HG02981 (cell line): ENCODE results near the gene TRAF3IP1.
"Not testable (repeated sequence)": the region's sequence is repeated elsewhere in the genome, so short reads cannot be mapped to it uniquely, and the experiment has no call there.

Source experiments
- ATAC-seq: cut with Tn5 transposase; IDR thresholded peaks from one replicate; pipeline ENCODE4 v1.9.1; 2021; ENCODE audit warnings: mild to moderate bottlenecking, moderate library complexity; ENCODE audit not compliant: unreplicated experiment

TRAF3IP1 gene

DNA sequence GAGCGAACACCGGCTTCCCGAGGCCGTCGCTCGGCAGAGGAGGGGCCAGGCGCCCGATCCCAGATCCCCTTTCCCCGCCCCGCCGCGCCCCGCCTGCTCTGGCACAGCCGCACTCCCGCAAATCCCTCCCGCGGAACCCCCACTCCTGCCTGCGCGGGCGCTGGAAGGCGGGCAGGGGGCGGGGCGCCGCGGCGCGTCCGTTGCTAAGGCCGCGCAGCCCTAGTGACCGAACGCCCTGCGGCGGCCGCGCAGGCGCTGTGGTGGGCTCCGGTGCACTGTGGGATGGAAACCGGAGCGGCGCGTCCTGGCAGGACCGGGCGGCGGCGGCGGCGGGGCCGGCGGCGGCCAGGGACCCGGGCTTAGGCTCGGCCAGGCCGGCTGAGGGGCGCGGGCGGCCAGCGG is at the start of gene TRAF3IP1:
TRAF3IP1 (plus strand) TSS at position 273 of the 402 bp plus-strand sequence. CDS start 145 bp downstream, outside the sequence.
- peak; percentile 97 for ATAC-seq

DNA sequence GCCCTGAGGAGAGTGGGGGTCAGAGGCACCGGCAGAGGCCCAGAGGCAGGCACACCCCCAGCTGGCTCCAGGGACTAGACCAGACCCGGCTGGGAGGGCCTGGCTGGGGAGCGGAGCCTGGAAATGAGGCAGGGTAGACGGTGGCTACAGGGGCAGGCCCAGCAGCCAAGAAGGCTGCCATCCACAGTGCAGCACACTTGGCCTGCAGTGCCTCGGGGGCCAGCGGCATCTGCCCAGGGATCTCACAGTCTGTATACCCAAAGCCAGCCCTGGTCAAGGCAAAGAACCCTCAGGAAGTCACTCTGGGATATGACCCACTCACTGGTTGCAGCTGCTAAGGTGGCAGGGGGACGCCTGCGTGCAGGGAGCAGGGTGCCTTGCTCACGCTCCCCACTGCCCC is 49.7 kb upstream of the TRAF3IP1 start:
- ATAC-seq: no peak

DNA sequence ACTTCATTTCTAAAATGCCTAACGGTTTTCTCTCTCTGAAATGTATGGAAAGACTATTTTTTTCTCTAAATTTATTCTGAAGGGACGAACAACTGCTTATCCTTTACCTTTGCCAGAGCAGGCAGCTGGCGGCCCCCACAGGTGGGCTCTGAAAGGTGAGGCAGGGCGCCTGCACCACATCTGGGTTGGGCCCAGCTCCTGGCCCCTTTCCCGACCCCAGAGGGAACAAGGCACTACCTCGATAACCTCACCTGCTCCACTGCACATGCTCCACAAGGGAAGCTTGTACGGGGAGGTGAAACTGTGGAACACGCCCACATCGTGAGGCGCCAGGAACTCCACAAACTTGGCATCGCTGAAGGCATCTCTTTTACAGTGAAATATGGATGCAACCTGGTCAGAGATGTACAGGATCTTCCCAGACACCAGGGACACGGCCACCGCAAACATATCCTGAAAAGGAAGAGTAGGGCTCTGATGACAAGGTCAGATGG is 49.2 kb upstream of the TRAF3IP1 start:
- no peak for ATAC-seq

DNA sequence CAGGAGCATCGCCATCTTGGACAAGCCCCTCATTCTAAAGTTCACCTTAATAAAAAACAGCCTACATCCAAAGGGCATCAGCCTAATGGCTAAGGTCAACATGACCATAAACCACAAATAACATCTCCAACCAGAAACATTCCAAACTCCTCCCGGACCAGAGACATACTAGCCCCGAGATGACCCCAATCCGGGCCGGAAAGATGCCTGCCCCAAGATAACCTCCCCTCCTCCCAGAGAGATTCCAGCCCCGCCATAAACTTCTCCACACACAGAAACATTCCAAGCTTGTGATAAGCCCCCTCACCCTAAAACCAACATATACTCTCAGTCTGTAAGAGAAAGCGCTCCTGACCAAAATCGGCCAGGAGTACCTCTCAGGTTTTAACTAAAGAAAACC is 48.6 kb upstream of the TRAF3IP1 start:
- ATAC-seq: not testable (repeated sequence)

- ATAC-seq: no peak
Observed at GRCh38 chr2:238272156-238272555, 48.2 kb upstream of the TRAF3IP1 start.

DNA sequence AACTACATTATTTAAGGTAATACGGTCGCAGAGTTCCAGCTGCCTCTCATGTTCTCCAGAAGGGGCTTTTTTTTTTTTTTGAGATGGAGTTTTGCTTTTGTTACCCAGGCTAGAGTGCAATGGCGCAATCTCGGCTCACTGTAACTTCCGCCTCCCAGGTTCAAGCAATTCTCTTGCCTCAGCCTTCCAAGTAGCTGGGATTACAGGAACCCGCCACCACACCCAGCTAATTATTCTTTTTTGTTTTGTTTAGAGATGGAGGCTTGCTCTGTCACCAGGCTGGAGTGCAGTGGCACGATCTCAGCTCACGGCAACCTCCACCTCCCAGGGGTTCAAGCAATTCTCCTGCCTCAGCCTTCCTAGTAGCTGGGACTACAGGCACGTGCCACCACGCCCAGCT is 46.9 kb upstream of the TRAF3IP1 start:
- not testable (repeated sequence) for ATAC-seq

GRCh38 chr2:238274152-238274865 is 46.0 kb upstream of the TRAF3IP1 start:
- ATAC-seq: no peak

GRCh38 chr2:238277695-238278094 is 42.6 kb upstream of the TRAF3IP1 start:
- ATAC-seq: no peak

GRCh38 chr2:238278626-238279323 is 41.5 kb upstream of the TRAF3IP1 start:
- no peak for ATAC-seq

- ATAC-seq: no peak
Observed at GRCh38 chr2:238279324-238279682, 41.0 kb upstream of the TRAF3IP1 start.

DNA sequence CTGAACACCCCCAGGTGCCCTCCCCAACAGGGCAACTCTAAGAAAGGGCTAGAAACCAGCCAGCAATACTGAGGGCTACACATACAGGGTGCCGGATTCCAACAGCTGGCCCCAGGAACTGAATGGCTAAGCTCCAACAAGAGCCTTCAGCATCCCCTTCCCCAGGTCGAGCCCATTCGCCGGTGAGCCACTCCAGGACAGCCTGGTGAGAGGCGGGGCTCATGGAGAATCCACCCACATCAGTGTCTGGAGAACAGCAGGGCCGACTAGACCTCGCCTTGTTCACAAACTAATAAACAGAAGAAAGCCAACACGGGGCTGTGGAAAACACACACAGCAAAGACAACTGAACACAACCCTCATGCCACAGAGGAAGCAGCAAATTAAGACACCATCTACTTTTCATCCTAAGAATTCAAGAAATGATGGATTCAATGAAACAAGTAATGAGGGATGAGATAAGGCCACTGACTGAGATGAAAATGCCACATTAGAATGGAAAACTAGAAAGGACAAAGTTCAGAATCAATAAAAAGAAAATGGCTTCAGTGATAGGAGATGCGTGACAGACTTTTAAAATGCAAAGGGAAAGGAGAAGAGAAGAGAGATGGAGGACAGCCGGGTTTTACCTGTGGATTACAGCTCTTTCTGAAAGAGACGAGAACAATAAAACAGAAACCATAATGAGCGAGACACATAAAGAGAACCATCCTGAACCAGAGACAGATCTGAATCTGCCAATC is 40.1 kb upstream of the TRAF3IP1 start:
- no peak for ATAC-seq

DNA sequence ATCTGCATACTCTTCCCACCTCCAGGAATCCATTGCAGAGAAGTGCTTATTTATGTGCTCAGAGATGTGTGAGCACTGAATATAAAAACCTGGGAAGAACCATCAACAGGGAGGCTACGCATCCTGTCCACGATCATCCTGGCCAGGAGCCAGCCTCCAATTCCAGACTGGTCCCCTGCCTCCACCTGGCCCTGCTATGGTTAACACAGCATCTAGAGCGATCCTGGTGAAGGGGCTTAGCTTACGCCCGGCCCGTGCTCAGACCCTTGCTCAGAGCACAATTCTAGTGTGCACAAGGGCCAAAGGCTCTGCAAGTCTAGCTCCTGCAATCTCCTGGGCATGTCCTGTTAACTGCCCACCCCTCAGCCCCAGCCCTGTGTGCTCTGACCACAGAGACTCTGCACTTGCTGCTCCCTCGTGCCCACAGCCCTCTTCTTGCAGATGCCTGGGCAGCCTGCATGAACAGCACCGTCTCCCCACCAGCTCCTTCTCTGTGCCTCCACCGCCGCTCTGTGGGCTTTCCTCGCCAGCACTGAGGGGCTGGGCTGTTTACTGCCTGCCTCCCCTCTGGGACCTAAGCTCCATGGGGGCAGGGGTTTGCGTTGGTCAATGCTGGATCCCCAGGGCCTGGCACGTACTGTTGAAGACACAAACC is 38.4 kb upstream of the TRAF3IP1 start:
- ATAC-seq: no peak

DNA sequence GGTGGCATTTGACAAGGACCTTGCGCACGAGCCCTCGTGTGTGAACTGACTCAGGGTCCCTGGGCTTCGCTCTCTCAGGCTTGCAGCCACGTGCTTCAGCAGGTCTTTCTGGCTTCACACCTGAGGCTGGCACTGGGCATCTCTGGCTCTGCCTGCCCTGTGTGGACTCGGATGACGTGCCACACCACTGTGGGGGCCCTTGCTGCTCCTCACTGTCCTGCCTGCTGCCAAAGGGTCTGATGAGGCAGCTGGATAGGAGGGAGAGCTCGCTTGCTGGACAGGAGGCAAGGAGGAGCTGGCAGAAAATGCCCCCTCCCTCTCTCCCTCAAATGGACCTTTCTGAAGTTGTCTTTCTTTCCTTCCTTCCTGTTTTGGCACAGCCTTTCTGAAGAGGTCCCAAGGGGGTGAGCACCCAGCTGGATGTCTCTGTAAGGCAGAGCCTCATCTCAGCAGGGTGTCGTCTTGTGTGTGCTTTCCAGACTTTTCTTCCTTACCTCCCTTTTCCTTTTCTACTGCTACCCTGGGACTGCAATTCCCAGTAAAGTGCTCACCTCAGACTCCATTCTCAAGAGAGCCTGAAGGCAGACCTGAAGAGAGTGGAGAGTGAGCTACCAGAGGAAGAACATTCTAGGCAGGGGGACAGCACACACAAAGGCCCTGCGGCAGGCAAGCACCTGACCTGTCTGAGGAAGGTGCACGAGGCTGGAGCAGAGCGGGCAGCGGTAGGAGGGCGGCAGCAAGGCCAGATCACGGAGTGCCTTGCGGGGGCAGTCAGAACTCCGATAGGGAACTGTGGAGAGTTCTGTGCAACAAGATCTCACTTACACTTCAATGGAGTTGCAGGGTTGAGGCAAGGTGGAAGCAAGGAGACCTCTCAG is 37.2 kb upstream of the TRAF3IP1 start:
- no peak for ATAC-seq

DNA sequence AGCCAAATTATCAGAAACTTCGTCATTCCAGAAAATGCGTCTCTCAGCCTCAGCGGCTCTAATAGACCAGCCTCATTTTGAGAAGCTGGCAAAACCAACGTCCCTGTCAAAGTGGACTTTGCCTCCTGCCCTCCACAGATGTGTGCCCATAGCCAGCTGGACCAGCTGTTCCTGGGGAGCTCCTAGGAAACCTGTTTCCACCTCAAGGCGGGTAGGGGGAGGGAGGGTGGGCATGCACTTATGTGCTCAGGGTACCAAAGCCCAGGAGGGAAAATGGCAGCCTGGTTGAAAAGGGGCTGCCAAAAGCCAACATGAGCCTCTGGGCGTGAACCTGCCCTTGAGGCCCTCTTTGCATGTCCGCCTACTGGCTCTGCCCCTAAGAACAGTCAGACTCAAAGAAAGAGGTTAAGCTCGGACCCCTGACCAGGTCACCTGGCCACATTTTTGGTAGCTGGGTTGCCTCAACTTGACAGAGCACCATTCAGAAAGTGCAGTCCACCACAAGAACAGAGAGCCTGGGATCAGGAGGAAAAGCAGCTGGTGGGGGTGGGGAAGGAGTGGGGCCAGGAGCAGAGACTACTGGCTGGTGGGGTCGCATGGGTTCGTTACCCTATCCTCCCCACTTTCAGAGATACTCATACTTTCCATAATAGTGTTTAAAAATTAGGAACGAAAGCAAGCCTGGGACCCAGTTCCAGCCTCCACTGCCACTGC is 35.4 kb upstream of the TRAF3IP1 start:
- ATAC-seq: no peak

DNA sequence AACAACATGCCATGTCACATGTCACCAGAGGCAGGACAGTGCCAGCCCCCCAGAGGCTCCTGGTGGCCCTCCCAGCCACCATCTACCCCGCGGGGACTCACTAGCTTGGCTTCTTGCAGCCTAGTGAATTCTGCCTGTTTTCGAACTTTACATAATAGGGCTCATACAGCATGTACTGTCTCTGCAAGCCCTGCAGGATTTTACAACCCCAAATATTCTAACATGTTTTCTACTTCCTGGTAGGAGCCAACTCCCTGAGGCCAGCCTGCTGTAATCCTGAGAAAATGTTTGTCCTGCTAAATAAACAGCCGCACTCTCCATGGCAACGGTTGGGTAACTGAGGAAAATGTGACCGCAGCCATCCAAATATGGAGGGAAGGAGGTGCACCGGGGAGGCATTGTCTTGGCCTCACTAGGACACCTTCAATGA is 34.6 kb upstream of the TRAF3IP1 start:
- ATAC-seq: no peak

- no peak for ATAC-seq
Observed at GRCh38 chr2:238286095-238286494, 34.2 kb upstream of the TRAF3IP1 start.

- ATAC-seq: no peak
Observed at GRCh38 chr2:238286551-238286950, 33.8 kb upstream of the TRAF3IP1 start.

- ATAC-seq: no peak
Observed at GRCh38 chr2:238286987-238287736, 33.2 kb upstream of the TRAF3IP1 start.
